GM23248 (cell line): ENCODE results near the gene ZNF771. TPM values are rescaled to one million over a fixed set of nuclear protein-coding genes. Genes with fewer than 3 reads are reported as not detected.

Experiments used
- DNase-seq: peaks from one replicate; pipeline ENCODE4 v3.0.0-alpha.2; 2015
- H2AFZ ChIP-seq: fragments of 200-600 bp; sonication (generic); 2 replicates; pipeline ENCODE4 v1.6.1; 2016; ENCODE audit warnings: antibody characterized with exemption
- H3F3A ChIP-seq: fragments of 200-600 bp; sonication (generic); 2 replicates; pipeline ENCODE4 v1.6.1; 2016; ENCODE audit warnings: mild to moderate bottlenecking, antibody characterized with exemption, mixed run types; ENCODE audit not compliant: insufficient read depth
- H3K27ac ChIP-seq: fragments of 200-600 bp; sonication (generic); 2 replicates; pipeline ENCODE4 v1.5.1; 2016; ENCODE audit warnings: mild to moderate bottlenecking
- H3K27me3 ChIP-seq: fragments of 200-600 bp; sonication (generic); replicated peaks from 2 replicates; pipeline ENCODE4 v1.6.1; 2016; ENCODE audit warnings: mild to moderate bottlenecking; ENCODE audit not compliant: insufficient read depth
- H3K36me3 ChIP-seq: fragments of 200-600 bp; sonication (generic); 2 replicates; pipeline ENCODE4 v1.6.1; 2016; ENCODE audit warnings: low read depth, mild to moderate bottlenecking
- H3K4me1 ChIP-seq: fragments of 200-600 bp; sonication (generic); 2 replicates; pipeline ENCODE4 v1.6.1; 2016; ENCODE audit warnings: mild to moderate bottlenecking; ENCODE audit not compliant: insufficient read depth
- H3K4me2 ChIP-seq: fragments of 200-600 bp; sonication (generic); one replicate; pipeline ENCODE4 v1.6.1; 2016; ENCODE audit warnings: mild to moderate bottlenecking; ENCODE audit not compliant: unreplicated experiment
- H3K4me3 ChIP-seq: fragments of 200-600 bp; sonication (generic); 2 replicates; pipeline ENCODE4 v1.5.1; 2016; ENCODE audit warnings: mild to moderate bottlenecking
- H3K79me2 ChIP-seq: fragments of 200-600 bp; sonication (generic); 2 replicates; pipeline ENCODE4 v1.6.1; 2016; ENCODE audit warnings: mild to moderate bottlenecking; ENCODE audit not compliant: insufficient read depth
- H3K9ac ChIP-seq: fragments of 200-600 bp; sonication (generic); 2 replicates; pipeline ENCODE4 v1.6.1; 2016; ENCODE audit warnings: mild to moderate bottlenecking
- H3K9me2 ChIP-seq: fragments of 200-600 bp; sonication (generic); 2 replicates; pipeline ENCODE4 v1.6.1; 2016; ENCODE audit warnings: mixed run types, mild to moderate bottlenecking, moderate library complexity; ENCODE audit not compliant: insufficient read depth
- H3K9me3 ChIP-seq: fragments of 200-600 bp; sonication (generic); one replicate; pipeline ENCODE4 v1.6.1; 2017; ENCODE audit warnings: low read depth
- H4K20me1 ChIP-seq: fragments of 200-600 bp; sonication (generic); 2 replicates; pipeline ENCODE4 v1.6.0; 2016; ENCODE audit not compliant: insufficient read depth
- EZH2 ChIP-seq: fragments of 200-600 bp; sonication (generic); IDR thresholded peaks from 2 replicates; pipeline ENCODE4 v1.6.1; 2018; ENCODE audit warnings: antibody characterized with exemption, mild to moderate bottlenecking; ENCODE audit not compliant: insufficient read depth, poor library complexity, severe bottlenecking
- EZH2phosphoT487 ChIP-seq: fragments of 200-600 bp; sonication (generic); IDR thresholded peaks from 2 replicates; pipeline ENCODE4 v1.6.1; 2018; ENCODE audit warnings: antibody characterized with exemption, moderate library complexity, mild to moderate bottlenecking, low read depth; ENCODE audit not compliant: insufficient read depth
- WGBS, 2 experiments: methylation state at CpG; one replicate each; pipeline ENCODE4 v1.1.6; 2015 to 2017; ENCODE audit warnings: low lambda C conversion rate in 2 of 2, low coverage in 1 of 2; ENCODE audit errors: missing lambda C conversion rate in 2 of 2; 5-methylcytosine and 5-hydroxymethylcytosine counted together
- in situ Hi-C: fragments of 300-500 bp; cut with MboI; formaldehyde crosslinking; loops from 2 replicates; pipeline ENCODE4 v1.15.0; 2020
- polyA plus RNA-seq: library from polyadenylated mRNA; unstranded; fragments of >200 nt; fragmentation: Nextera tagmentation; extraction: Ambion mirVana; gene quantifications from 2 replicates; pipeline ENCODE4 v1.2.1, GENCODE V29; 2016
- total RNA-seq: library from RNA; depleted of rRNA; stranded (reverse); fragments of >200 nt; shearing (Covaris generic); gene quantifications from 2 replicates; pipeline ENCODE4 v1.2.3, GENCODE V29; 2014

ZNF771 gene
- total and polyA plus RNA-seq, 2 experiments from 2014 or later, result 17.6 to 20.1 TPM

DNA sequence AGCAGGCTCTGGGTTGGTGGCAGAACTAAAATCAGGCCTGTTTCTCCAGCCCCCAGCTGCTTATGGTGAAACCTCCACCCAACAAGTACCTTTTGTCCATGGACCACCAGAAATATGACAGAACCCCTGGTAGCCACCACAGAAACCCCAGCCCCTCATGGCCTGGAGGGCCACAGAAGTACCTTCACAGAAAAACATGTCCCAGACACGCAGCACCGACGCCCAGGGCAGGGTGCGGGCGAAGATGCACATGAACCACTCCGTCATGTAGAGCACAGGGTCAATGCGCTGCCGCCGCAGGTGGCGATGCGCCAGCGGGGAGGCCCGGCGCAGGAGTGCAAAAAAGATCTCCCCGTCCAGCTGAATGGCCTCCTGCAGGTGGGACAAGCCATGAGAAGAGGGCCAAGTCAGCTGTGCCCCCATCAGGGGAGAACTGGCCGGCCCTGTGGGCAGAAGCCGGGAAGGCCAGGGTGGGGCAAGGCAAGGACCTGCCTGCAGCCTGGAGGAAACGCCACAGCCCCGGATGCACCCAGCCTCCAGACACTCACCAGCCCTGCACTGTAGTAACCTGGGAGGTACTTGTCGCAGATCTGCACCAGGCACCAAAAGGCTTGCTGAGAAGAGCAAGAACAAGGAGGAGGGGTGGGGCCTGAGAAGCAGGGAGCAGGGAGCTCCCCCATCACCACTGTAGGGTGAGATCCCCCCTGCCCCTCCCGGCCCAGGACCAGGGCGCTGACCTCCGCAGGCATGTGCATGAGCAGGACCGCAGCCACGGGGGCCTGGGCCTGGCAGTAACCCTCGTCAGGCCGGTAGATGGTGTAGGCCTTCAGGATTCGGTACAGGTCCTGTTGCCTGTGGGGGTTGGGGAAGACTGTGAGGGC, 48.2 kb upstream of the ZNF771 start:
- H2AFZ ChIP-seq, result no peak overlapping the region
- H3K4me2 ChIP-seq, result no peak overlapping the region
- H3K9ac ChIP-seq, result no peak overlapping the region
- H4K20me1 ChIP-seq, result no peaks in the 10 kb centered on the region
- H3K9me3 ChIP-seq, result no peaks in the 10 kb centered on the region
- 0 out of 2 replicates have a peak, but pooled peaks cover 15% of the 10 kb centered on the region for H3F3A ChIP-seq
- H3K79me2 ChIP-seq, result peaks cover 66% of the 10 kb centered on the region
- no peaks in the 10 kb centered on the region for H3K27me3 ChIP-seq
- TF ChIP-seq EZH2, result no peak
- TF ChIP-seq EZH2phosphoT487, result no peak
- H3K4me1 ChIP-seq, result peaks cover 10% of the 10 kb centered on the region
- no peaks in the 10 kb centered on the region for H3K9me2 ChIP-seq
- 90 to 93% methylated on average over 28 of the region's 28 CpGs for WGBS, 2 experiments
- in situ Hi-C loops, result no loop called here
- H3K36me3 ChIP-seq, result peaks cover 7% of the 10 kb centered on the region; the same call in 1 of the 2 replicates
- H3K4me3 ChIP-seq, result no peak overlapping the region
- DNase-seq, result no peak
- H3K27ac ChIP-seq, result no peak overlapping the region

GRCh38 chr16:30359871-30360170, 47.6 kb upstream of the ZNF771 start:
- no peak overlapping the region for H3K4me3 ChIP-seq
- TF ChIP-seq EZH2, result no peak
- no peak for TF ChIP-seq EZH2phosphoT487
- peaks cover 7% of the 10 kb centered on the region; the same call in 1 of the 2 replicates for H3K36me3 ChIP-seq
- H3K4me1 ChIP-seq, result peaks cover 9% of the 10 kb centered on the region
- H3K9me3 ChIP-seq, result no peaks in the 10 kb centered on the region
- H3K4me2 ChIP-seq, result no peak overlapping the region
- no peaks in the 10 kb centered on the region for H3K9me2 ChIP-seq
- no peaks in the 10 kb centered on the region for H4K20me1 ChIP-seq
- no peak overlapping the region for H2AFZ ChIP-seq
- H3K79me2 ChIP-seq, result peaks cover 66% of the 10 kb centered on the region
- in situ Hi-C loops, result no loop called here
- H3K27ac ChIP-seq, result no peak overlapping the region
- no peak overlapping the region for H3K9ac ChIP-seq
- no peak for DNase-seq
- H3K27me3 ChIP-seq, result no peaks in the 10 kb centered on the region
- 0 out of 2 replicates have a peak, but pooled peaks cover 15% of the 10 kb centered on the region for H3F3A ChIP-seq
- WGBS, 2 experiments, result 77 to 83% methylated on average over 6 of the region's 6 CpGs

- H3K36me3 ChIP-seq, result peaks cover 7% of the 10 kb centered on the region; the same call in 1 of the 2 replicates
- H3K9me3 ChIP-seq, result no peaks in the 10 kb centered on the region
- no peak overlapping the region for H3K27ac ChIP-seq
- no peaks in the 10 kb centered on the region for H4K20me1 ChIP-seq
- no peaks in the 10 kb centered on the region for H3K9me2 ChIP-seq
- 0 out of 2 replicates have a peak, but pooled peaks cover 10% of the 10 kb centered on the region for H3F3A ChIP-seq
- 95 to 97% methylated on average over 7 of the region's 7 CpGs for WGBS, 2 experiments
- H2AFZ ChIP-seq, result no peak overlapping the region
- no peak overlapping the region for H3K4me3 ChIP-seq
- in situ Hi-C loops, result no loop called here
- H3K4me1 ChIP-seq, result peaks cover 2% of the 10 kb centered on the region; the same call in 1 of the 2 replicates
- no peak for DNase-seq
- H3K9ac ChIP-seq, result no peak overlapping the region
- no peak for TF ChIP-seq EZH2
- no peak for TF ChIP-seq EZH2phosphoT487
- H3K27me3 ChIP-seq, result no peaks in the 10 kb centered on the region
- H3K79me2 ChIP-seq, result peaks cover 77% of the 10 kb centered on the region
- H3K4me2 ChIP-seq, result no peak overlapping the region
Observed at GRCh38 chr16:30361180-30361579, 46.2 kb upstream of the ZNF771 start.

DNA sequence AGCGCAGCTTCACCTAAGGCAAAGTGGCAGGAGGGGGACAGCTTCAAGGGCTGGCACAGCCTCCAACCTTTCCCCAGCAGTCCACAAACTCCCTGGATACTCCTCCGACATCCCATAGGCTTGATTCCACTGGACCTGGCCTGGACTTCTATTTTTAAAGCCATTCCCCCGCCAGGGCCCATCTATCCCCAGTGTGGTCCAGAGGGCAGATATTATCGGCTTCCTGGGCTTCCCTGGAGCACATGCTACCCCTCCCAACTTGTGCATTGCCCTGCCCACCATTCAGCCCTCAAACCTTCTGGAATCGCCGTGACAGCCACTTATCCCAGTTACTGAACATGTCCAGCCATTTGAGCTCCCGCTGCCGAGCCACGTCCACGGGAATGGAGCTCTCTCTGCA, 42.2 kb upstream of the ZNF771 start:
- Histone ChIP-seq H3F3A (peaks cover 10% of the 10 kb centered on the region; the same call in 1 of the 2 replicates), H3K4me2 (no peak overlapping the region), H3K9ac (no peak overlapping the region), H3K4me1 (peaks cover 19% of the 10 kb centered on the region), H2AFZ (no peak overlapping the region), H3K79me2 (peaks cover 97% of the 10 kb centered on the region), H3K27ac (no peak overlapping the region), H3K36me3 (peaks cover 7% of the 10 kb centered on the region; the same call in 1 of the 2 replicates), H3K9me3 (no peaks in the 10 kb centered on the region), H4K20me1 (no peaks in the 10 kb centered on the region; the same call in 1 of the 2 replicates), H3K4me3 (no peak overlapping the region), H3K27me3 (no peaks in the 10 kb centered on the region), H3K9me2 (no peaks in the 10 kb centered on the region)
- WGBS, 2 experiments, result 80 to 81% methylated on average over 10 of the region's 10 CpGs
- no peak for DNase-seq
- no peak for TF ChIP-seq EZH2
- TF ChIP-seq EZH2phosphoT487, result no peak
- in situ Hi-C loops, result no loop called here
